Choroid plexus epithelial cell (primary cell): ENCODE measurements around the gene KAT8.
"Not testable (repeated sequence)": the region's sequence is repeated elsewhere in the genome, so short reads cannot be mapped to it uniquely, and the experiment has no call there.

ENCODE experiments used
- DNase-seq: peaks from one replicate; pipeline ENCODE4 v3.0.0-alpha.2; 2010; ENCODE audit warnings: low read depth
- H3K4me3 ChIP-seq: 2 replicates; pipeline ENCODE4 v1.5.1; 2011; ENCODE audit warnings: low read depth, mild to moderate bottlenecking, control low read depth, low read length, moderate library complexity
- TF ChIP-seq, protein P1 (sequence below): conservative IDR thresholded peaks from 2 replicates; pipeline ENCODE4 v1.5.1; 2011; ENCODE audit warnings: low read depth, mild to moderate bottlenecking, control low read depth, inconsistent platforms, low read length, moderate library complexity

Gene KAT8

DNA sequence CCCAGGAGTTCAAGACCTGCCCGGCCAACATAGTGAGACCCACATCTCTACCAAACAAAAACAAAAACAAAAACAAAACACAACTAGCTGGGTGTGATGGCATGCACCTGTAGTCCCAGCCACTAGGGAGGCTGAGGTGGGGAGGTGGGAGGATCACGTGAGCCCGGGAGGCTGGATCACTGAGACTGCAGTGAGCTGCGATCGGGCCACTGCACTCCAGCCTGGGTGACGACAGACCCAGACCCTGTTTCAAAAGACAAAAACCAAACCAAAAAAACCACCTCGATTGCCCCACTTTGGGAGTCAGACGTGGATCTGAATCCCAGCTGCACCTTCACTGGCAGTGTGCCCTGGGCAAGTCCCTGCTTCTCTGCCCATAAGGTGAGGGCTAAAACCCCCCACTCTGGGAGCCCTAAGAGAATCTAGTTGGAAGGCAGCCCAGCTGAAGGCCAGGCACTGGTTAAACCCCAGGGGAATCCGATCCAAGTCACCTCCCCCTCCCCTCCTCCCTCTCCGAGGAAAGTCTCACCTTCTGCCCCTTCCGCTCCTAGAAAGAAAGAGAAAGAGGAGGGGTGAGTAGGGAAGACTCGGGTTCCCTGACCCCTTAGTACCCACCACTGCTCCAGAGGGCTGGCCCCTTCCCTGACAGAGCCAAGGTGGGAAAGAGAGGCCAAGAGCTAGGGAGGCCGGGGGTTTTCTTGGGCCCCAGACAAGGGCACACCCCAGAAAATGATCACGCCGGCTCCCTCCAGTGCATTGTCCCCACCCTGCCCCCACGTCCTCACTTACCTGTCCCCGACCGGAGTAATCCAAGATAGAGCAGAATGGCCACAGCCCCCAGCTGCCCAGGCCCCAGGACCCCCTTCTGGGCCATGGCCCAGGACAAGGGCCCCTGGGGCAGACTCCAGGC lies 17.4 kb downstream of the KAT8 start:
- H3K4me3 ChIP-seq, result no peak overlapping the region
- TF ChIP-seq, protein P1, sequence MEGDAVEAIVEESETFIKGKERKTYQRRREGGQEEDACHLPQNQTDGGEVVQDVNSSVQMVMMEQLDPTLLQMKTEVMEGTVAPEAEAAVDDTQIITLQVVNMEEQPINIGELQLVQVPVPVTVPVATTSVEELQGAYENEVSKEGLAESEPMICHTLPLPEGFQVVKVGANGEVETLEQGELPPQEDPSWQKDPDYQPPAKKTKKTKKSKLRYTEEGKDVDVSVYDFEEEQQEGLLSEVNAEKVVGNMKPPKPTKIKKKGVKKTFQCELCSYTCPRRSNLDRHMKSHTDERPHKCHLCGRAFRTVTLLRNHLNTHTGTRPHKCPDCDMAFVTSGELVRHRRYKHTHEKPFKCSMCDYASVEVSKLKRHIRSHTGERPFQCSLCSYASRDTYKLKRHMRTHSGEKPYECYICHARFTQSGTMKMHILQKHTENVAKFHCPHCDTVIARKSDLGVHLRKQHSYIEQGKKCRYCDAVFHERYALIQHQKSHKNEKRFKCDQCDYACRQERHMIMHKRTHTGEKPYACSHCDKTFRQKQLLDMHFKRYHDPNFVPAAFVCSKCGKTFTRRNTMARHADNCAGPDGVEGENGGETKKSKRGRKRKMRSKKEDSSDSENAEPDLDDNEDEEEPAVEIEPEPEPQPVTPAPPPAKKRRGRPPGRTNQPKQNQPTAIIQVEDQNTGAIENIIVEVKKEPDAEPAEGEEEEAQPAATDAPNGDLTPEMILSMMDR, result no peak
- no peak for DNase-seq

GRCh38 chr16:31135535-31136286 lies 18.2 kb downstream of the KAT8 start, which contains the start of gene PRSS8:
Gene PRSS8, minus strand, starts transcription at chr16:31135727. Its CDS starts 229 bp downstream, at chr16:31135498.
- DNase-seq, result no peak
- TF ChIP-seq, protein P1, result no peak
- no peak within 1 kb of the TSS for H3K4me3 ChIP-seq

DNA sequence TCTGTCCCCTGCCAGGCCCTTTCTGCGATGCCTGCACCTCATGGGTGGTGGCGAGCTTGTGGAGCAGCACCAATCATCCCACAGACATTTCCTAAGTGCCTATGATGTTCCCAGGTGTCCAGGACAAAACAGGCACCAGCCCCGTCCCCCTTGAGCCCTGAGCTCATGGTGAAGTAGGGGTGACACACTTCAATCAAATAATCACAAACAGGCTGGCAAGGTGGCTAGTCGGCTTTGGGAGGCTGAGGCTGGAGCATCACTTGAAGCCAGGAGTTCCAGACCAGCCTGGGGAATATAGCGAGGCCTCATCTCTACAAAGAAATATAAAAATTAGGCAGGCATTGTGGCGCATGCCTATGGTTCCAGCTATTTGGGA lies 18.8 kb downstream of the KAT8 start:
- TF ChIP-seq, protein P1, result no peak
- no peak overlapping the region for H3K4me3 ChIP-seq
- DNase-seq, result no peak

DNA sequence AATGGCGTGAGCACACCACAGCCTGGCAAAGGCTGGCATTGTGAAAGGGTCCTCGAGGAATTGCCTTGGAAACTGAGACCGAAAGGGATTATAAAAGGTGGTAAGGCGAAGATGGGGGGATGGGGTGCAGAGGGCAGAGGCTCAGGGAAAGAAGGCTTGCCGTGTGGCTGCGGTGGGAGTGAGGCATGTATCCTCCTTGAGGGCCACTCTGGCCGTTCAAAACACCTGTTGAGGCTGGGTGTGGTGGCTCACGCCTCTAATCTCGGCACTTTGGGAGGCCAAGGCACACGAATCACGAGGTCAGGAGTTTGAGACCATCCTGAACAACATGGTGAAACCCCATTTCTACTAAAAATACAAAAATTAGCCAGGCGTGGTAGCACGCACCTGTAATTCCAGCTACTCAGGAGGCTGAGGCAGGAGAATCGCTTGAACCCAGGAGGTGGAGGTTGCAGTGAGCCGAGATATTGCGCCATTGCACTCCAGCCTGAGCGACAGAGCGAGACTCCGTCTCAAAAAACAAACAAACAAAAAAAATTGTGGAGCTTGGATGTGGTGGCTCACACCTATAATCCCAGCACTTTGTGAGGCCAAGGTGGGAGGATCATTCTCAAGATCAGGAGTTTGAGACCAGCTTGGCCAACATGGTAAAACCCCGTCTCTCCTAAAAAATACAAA lies 19.5 kb downstream of the KAT8 start:
- not testable (repeated sequence) for H3K4me3 ChIP-seq, DNase-seq

DNA sequence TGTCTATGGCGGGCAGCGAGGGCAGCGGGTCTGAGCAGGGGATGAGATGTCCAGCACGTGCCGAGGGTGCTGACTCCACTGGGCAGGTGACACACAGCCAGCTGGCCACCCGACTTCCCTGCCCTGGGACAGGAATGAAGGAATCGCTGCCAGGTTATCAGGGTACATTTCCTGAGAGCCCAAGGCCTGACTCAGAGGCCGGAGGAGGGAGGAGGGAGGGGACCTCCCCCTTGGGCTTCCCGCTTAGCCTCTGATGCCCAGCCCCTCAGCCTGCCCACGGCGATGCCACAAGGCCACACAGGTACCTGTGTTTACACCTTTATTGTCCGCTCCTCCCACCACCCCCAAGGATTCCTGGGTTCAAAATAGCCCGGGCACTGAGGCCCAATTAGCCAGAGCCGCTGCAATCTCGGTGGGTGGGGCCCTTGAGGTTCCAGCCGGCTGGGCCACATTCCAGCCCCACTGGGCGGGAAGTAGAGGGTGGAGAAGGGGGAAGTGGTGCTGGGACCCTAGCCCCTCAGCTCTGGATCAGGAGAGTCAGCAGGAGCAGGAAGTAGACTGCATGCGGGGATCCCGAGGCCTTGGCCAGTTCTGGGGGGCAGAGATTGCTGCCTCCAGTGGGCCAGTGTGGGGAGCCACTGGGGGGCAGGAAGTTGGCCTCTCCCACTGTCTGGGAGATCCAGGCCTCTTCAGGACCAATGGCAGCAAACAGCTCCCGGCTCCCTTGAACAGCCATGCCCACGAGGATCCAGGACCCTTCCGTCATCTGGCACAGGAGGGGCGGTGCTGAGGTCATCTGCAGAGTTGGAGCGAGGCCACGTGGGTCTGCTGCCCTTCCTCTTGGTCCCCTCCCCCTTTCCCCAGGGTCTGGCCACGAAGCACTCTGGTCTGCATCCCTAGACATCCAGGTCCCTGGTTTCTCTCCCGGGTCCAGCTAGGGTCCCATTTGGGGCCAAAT lies 21.4 kb downstream of the KAT8 start:
- TF ChIP-seq, protein P1, result no peak
- H3K4me3 ChIP-seq, result no peak overlapping the region
- DNase-seq, result peak; percentile 51

GRCh38 chr16:31141071-31141469 lies 23.6 kb downstream of the KAT8 start:
- not testable (repeated sequence) for H3K4me3 ChIP-seq, DNase-seq

DNA sequence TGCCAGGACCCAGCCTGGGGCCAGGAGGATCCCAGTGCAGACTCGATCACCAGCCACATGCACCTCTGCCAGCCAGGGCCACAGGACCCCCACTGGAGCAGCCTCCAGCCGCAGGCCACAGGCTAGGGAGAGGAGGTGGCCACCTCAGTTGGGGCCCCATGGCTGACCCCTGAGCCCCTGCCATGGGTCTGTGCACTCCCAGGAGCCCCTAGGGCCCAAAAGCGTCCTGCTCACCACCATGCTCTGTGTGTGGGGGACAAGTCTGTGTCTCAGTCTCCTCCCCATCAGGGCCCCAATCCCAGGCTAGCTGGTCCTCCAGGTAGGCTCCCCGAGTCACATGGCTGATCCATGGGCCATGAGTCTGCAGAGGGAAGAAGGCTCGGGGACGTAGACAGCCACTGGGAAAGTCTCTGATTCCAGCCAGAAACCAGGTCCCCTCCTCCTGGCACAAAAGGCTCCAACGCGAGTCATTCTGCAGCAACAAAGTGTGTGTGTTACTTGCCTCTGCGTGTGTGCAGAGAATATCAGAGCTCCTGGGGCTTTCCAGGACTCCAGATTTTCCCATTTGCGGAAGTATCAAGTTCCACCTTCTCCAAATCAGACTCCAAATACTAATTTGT lies 24.1 kb downstream of the KAT8 start:
- peak overlapping the region; percentile 44 for H3K4me3 ChIP-seq
- no peak for DNase-seq

More for the DNA sequence above, 24.1 kb downstream of the KAT8 start:
- TF ChIP-seq, protein P1, result no peak
